ENCODE results near the gene RERE. TPM values are rescaled to one million over a fixed set of nuclear protein-coding genes. Genes with fewer than 3 reads are reported as not detected.
A peak's percentile ranks its signal among the peaks of the same experiment; 100 is the strongest.

RERE gene
- total RNA-seq, 1 donor from 2014 or later = 64.6 TPM

- H3K4me1 ChIP-seq = peaks cover 5 to 17% of the 10 kb centered on the region in 2 donors
- intact Hi-C loops (cut with DNase I) = loop anchor here (5.0 kb wide), 1 partner anchor 34 kb away; no protein-coding TSS in a partner anchor
- peak in 1 of 2 donors; percentile 72 for DNase-seq (ENCODE audit: low spot score in 2 of 2)
Measured at GRCh38 chr1:8427986-8428385, 389.5 kb downstream of the RERE start.

GRCh38 chr1:8427493-8427892 is 389.9 kb downstream of the RERE start:
- Histone ChIP-seq H3K36me3 (no peaks in the 10 kb centered on the region), H3K27ac (peak overlapping the region; percentile 59 to 72), H3K4me1 (peaks cover 5 to 17% of the 10 kb centered on the region in 2 donors), H3K27me3 (no peaks in the 10 kb centered on the region), H3K9me3 (no peaks in the 10 kb centered on the region), H3K4me3 (peak overlapping the region in 1 of 2 donors; percentile 17)
- intact Hi-C loops (cut with DNase I) = loop anchor here (5.0 kb wide), 1 partner anchor 35 kb away; no protein-coding TSS in a partner anchor
- TF ChIP-seq CTCF (IDR thresholded peaks at IDR 0.05) = no peak
- no peak for DNase-seq (ENCODE audit: low spot score in 2 of 2)

More at GRCh38 chr1:8427986-8428385, 389.5 kb downstream of the RERE start:
- Histone ChIP-seq H3K4me3 (peak overlapping the region in 1 of 2 donors; percentile 17), H3K36me3 (no peaks in the 10 kb centered on the region), H3K27me3 (no peaks in the 10 kb centered on the region), H3K27ac (peak overlapping the region; percentile 59 to 72), H3K9me3 (no peaks in the 10 kb centered on the region)
- TF ChIP-seq CTCF (IDR thresholded peaks at IDR 0.05) = no peak

- no peak for DNase-seq (ENCODE audit: low spot score in 2 of 2)
- H3K36me3 ChIP-seq = no peaks in the 10 kb centered on the region
- H3K27ac ChIP-seq = peak overlapping the region; percentile 59 to 72
- H3K27me3 ChIP-seq = no peaks in the 10 kb centered on the region
- no peak for TF ChIP-seq CTCF (IDR thresholded peaks at IDR 0.05)
- H3K9me3 ChIP-seq = no peaks in the 10 kb centered on the region
- intact Hi-C loops (cut with DNase I) = loop anchor here (5.0 kb wide), 1 partner anchor 35 kb away; no protein-coding TSS in a partner anchor
- H3K4me1 ChIP-seq = peaks cover 5 to 17% of the 10 kb centered on the region in 2 donors
- H3K4me3 ChIP-seq = no peak overlapping the region
Measured at GRCh38 chr1:8426996-8427395, 390.4 kb downstream of the RERE start.

GRCh38 chr1:8425781-8426161 is 391.7 kb downstream of the RERE start:
- DNase-seq (ENCODE audit: low spot score in 2 of 2) = no peak
- Histone ChIP-seq H3K36me3 (no peaks in the 10 kb centered on the region), H3K4me3 (no peak overlapping the region), H3K27ac (peak overlapping the region; percentile 96 to 99), H3K27me3 (no peaks in the 10 kb centered on the region), H3K4me1 (peaks cover 5 to 17% of the 10 kb centered on the region in 2 donors), H3K9me3 (no peaks in the 10 kb centered on the region)
- TF ChIP-seq CTCF (IDR thresholded peaks at IDR 0.05) = no peak
- intact Hi-C loops (cut with DNase I) = loop anchor here (5.0 kb wide), 1 partner anchor 37 kb away; no protein-coding TSS in a partner anchor

GRCh38 chr1:8425150-8425780 is 392.2 kb downstream of the RERE start:
- no peak for TF ChIP-seq CTCF (IDR thresholded peaks at IDR 0.05)
- H3K36me3 ChIP-seq = peaks cover 0 to 4% of the 10 kb centered on the region in 2 donors
- no peaks in the 10 kb centered on the region for H3K27me3 ChIP-seq
- intact Hi-C loops (cut with DNase I) = loop anchor here (5.0 kb wide), 1 partner anchor 37 kb away; no protein-coding TSS in a partner anchor
- peak overlapping the region in 1 of 2 donors; percentile 97 for H3K4me3 ChIP-seq
- no peaks in the 10 kb centered on the region for H3K9me3 ChIP-seq
- H3K4me1 ChIP-seq = peaks cover 5 to 22% of the 10 kb centered on the region in 2 donors
- DNase-seq (ENCODE audit: low spot score in 2 of 2) = no peak
- H3K27ac ChIP-seq = peak overlapping the region; percentile 96 to 99
